GM12878 (cell line): ENCODE results near the gene ZNF385D. TPM values are rescaled to one million over a fixed set of nuclear protein-coding genes. Genes with fewer than 3 reads are reported as not detected.

Source experiments
- ATAC-seq: fragments of 200-7000 bp; cut with Tn5 transposase; 3 replicates; pipeline ENCODE4 v1.9.1; 2020; ENCODE audit warnings: mild to moderate bottlenecking, moderate library complexity
- BruUV-seq: library from RNA; stranded (reverse); fragments of 400-500 nt; replicated peaks from 2 replicates; lab custom pipeline; 2021; lab: Mats Ljungman, UMichigan
- CTCF ChIA-PET: fragments of 300-600 bp; sonication (Branson Sonifier 250); formaldehyde crosslinking; extraction: SDS; loops from one replicate; lab custom pipeline; 2021; ENCODE audit warnings: inconsistent platforms; lab: Yijun Ruan, JAX
- POLR2A ChIA-PET: fragments of 350-600 bp; formaldehyde crosslinking; extraction: SDS; loops from one replicate; lab custom pipeline; 2021; ENCODE audit warnings: inconsistent platforms; lab: Charles Lee
- RAD21 ChIA-PET: fragments of 300-600 bp; sonication (Branson Sonifier 250); formaldehyde crosslinking; loops from one replicate; lab custom pipeline; 2023; ENCODE audit warnings: antibody characterized with exemption; ENCODE audit not compliant: unreplicated experiment; lab: Charles Lee
- SMC1A ChIA-PET: fragments of 300-600 bp; sonication (Branson Sonifier 250); formaldehyde crosslinking; loops from one replicate; lab custom pipeline; 2023; ENCODE audit not compliant: unreplicated experiment, uncharacterized antibody; lab: Charles Lee
- DNase-seq: peaks from one replicate; pipeline ENCODE4 v3.0.0-alpha.2; 2011; ENCODE audit warnings: low read depth, low spot score
- FAIRE-seq: peaks from 3 replicates; lab custom pipeline; 2011; peaks lifted over from hg19 to GRCh38; lab: Jason Lieb, UNC
- H2AFZ ChIP-seq: 2 replicates; pipeline ENCODE4 v1.6.0; 2011; ENCODE audit warnings: low read depth, low read length, control low read depth; ENCODE audit not compliant: control insufficient read depth
- H3K27ac ChIP-seq: 2 replicates; pipeline ENCODE4 v1.5.1; 2011; ENCODE audit warnings: control low read depth; ENCODE audit not compliant: control insufficient read depth, insufficient read depth
- H3K27me3 ChIP-seq, 2 experiments: replicated peaks in 1 of 2; 2 replicates each; pipeline versions ENCODE4 v1.6.0 to v1.6.1; 2011; ENCODE audit warnings: low read length in 1 of 2; ENCODE audit not compliant: control insufficient read depth in 2 of 2, insufficient read depth in 2 of 2
- H3K36me3 ChIP-seq, 2 experiments: 2 replicates each; pipeline ENCODE4 v1.5.1; 2011; ENCODE audit warnings: low read length in 1 of 2; ENCODE audit not compliant: control insufficient read depth in 2 of 2, insufficient read depth in 2 of 2
- H3K4me1 ChIP-seq: 2 replicates; pipeline ENCODE4 v1.6.1; 2011; ENCODE audit warnings: mild to moderate bottlenecking, low read length, moderate library complexity, mixed read lengths; ENCODE audit not compliant: control insufficient read depth, insufficient read depth
- H3K4me2 ChIP-seq: 2 replicates; pipeline ENCODE4 v1.6.0; 2011; ENCODE audit warnings: control low read depth; ENCODE audit not compliant: control insufficient read depth, insufficient read depth
- H3K4me3 ChIP-seq: fragments of 200-600 bp; sonication (generic); 2 replicates; pipeline ENCODE4 v1.5.1; 2016
- H3K79me2 ChIP-seq: 2 replicates; pipeline ENCODE4 v1.6.0; 2011; ENCODE audit warnings: low read length; ENCODE audit not compliant: control insufficient read depth, insufficient read depth
- H3K9ac ChIP-seq: 2 replicates; pipeline ENCODE4 v1.8.0; 2011; ENCODE audit warnings: low read length, control low read depth, mixed read lengths; ENCODE audit not compliant: control insufficient read depth, insufficient read depth
- H3K9me3 ChIP-seq: replicated peaks from 3 replicates; pipeline ENCODE4 v1.5.1; 2011; ENCODE audit warnings: mild to moderate bottlenecking, low read length; ENCODE audit not compliant: control insufficient read depth, insufficient read depth
- H4K20me1 ChIP-seq: 2 replicates; pipeline ENCODE4 v1.6.0; 2011; ENCODE audit not compliant: control insufficient read depth, insufficient read depth
- CBX3 ChIP-seq: fragments of 200-600 bp; sonication (generic); IDR thresholded peaks from 2 replicates; pipeline ENCODE4 v1.6.1; 2016; ENCODE audit warnings: low read depth, borderline replicate concordance
- FOS ChIP-seq: IDR thresholded peaks from 3 replicates; pipeline ENCODE4 v1.6.1; 2011; ENCODE audit warnings: borderline replicate concordance; ENCODE audit not compliant: insufficient read length; ENCODE audit errors: extremely low read depth
- HDAC2 ChIP-seq: fragments of 200-600 bp; sonication (generic); IDR thresholded peaks from 2 replicates; pipeline ENCODE4 v1.6.1; 2017
- NFIC ChIP-seq: IDR thresholded peaks from 2 replicates; pipeline ENCODE4 v1.6.1; 2012; ENCODE audit warnings: low read depth, mild to moderate bottlenecking, inconsistent platforms, low read length, moderate library complexity
- NFYA ChIP-seq: IDR thresholded peaks from 2 replicates; pipeline ENCODE4 v1.6.1; 2011; ENCODE audit warnings: low read depth, mild to moderate bottlenecking, low read length, improper control_type of control experiment, borderline replicate concordance
- NR2F1 ChIP-seq: fragments of 450-650 bp; conservative IDR thresholded peaks from 2 replicates; pipeline ENCODE4 v1.6.1; 2017; ENCODE audit warnings: mild to moderate bottlenecking
- NRF1 ChIP-seq: conservative IDR thresholded peaks from 2 replicates; pipeline ENCODE4 v1.6.1; 2011; ENCODE audit warnings: mild to moderate bottlenecking, low read depth, low read length, improper control_type of control experiment
- PAX5 ChIP-seq: IDR thresholded peaks from 2 replicates; pipeline ENCODE4 v1.6.1; 2011; ENCODE audit warnings: low read depth, low read length, borderline replicate concordance
- RBBP5 ChIP-seq: fragments of 200-600 bp; sonication (generic); conservative IDR thresholded peaks from 2 replicates; pipeline ENCODE4 v1.6.1; 2016
- RCOR1 ChIP-seq: conservative IDR thresholded peaks from 2 replicates; pipeline ENCODE4 v1.6.1; 2012; ENCODE audit warnings: low read depth, low read length, improper control_type of control experiment
- SMAD5 ChIP-seq: IDR thresholded peaks from 2 replicates; pipeline ENCODE4 v1.6.1; 2016; ENCODE audit warnings: antibody characterized with exemption, low read depth
- ZNF217 ChIP-seq: fragments of 450-650 bp; IDR thresholded peaks from 2 replicates; pipeline ENCODE4 v1.6.1; 2017; ENCODE audit warnings: antibody characterized with exemption, mild to moderate bottlenecking
- WGBS: methylation state at CpG from one replicate; pipeline ENCODE4 v1.1.6; 2016; ENCODE audit warnings: low lambda C conversion rate; ENCODE audit not compliant: insufficient replicate concordance, insufficient coverage; ENCODE audit errors: missing lambda C conversion rate; 5-methylcytosine and 5-hydroxymethylcytosine counted together
- in situ Hi-C: fragments of 300-500 bp; cut with MboI; formaldehyde crosslinking; loops from 9 replicates; pipeline ENCODE4 v1.14.3; 2018; ENCODE audit warnings: mixed read lengths
- intact Hi-C: fragments of 100-400 bp; cut with micrococcal nuclease; formaldehyde crosslinking; loops from one replicate; pipeline ENCODE4 v1.14.2; 2022; ENCODE audit not compliant: unreplicated experiment
- polyA plus RNA-seq, 11 experiments: library from polyadenylated mRNA; depleted of rRNA in 4 of 11; unstranded in 6 of 11; stranded (reverse) in 5 of 11; fragments of >200 nt; fragmentation: Nextera tagmentation in 4 of 11; fragmentation: Illumina TruSeq in 1 of 11; extraction: Ambion mirVana in 4 of 11; extraction: Trizol in 1 of 11; gene quantifications; 1 replicate in 1 of 11; 2 replicates in 10 of 11; pipeline versions ENCODE4 v1.2.1 to v1.2.3, GENCODE V29; 2011 to 2016; ENCODE audit warnings: inconsistent platforms in 2 of 11, missing spikeins in 2 of 11, low read depth in 1 of 11
- total RNA-seq, 4 experiments: library from RNA; depleted of rRNA in 3 of 4; stranded (reverse); fragments of >200 nt in 3 of 4; fragmentation: Illumina TruSeq in 1 of 4; extraction: Trizol in 1 of 4; gene quantifications; 2 replicates each; pipeline versions ENCODE4 v1.2.1 to v1.2.3, GENCODE V29; 2013 to 2021
- TF ChIP-seq, protein P1 (sequence below): IDR thresholded peaks from 2 replicates; pipeline ENCODE4 v1.6.1; 2011; ENCODE audit warnings: borderline replicate concordance, low read depth, mild to moderate bottlenecking, moderate library complexity, low read length; ENCODE audit not compliant: insufficient read depth, poor library complexity, severe bottlenecking
- TF ChIP-seq, protein P2 (sequence below): fragments of 450-650 bp; IDR thresholded peaks from 2 replicates; pipeline ENCODE4 v1.6.1; 2016; ENCODE audit warnings: mild to moderate bottlenecking, moderate library complexity, borderline replicate concordance
- TF ChIP-seq, protein P3 (sequence below): IDR thresholded peaks from 2 replicates; pipeline ENCODE4 v1.6.1; 2012; ENCODE audit warnings: low read depth, low read length, improper control_type of control experiment

The ZNF385D gene
- total and polyA plus RNA-seq, 10 of the 15 experiments (the other 5 are each of a cell fraction or from before 2014, with no cell fraction given) = 0.01 to 0.62 (median 0.18) TPM; not detected in 5

DNA sequence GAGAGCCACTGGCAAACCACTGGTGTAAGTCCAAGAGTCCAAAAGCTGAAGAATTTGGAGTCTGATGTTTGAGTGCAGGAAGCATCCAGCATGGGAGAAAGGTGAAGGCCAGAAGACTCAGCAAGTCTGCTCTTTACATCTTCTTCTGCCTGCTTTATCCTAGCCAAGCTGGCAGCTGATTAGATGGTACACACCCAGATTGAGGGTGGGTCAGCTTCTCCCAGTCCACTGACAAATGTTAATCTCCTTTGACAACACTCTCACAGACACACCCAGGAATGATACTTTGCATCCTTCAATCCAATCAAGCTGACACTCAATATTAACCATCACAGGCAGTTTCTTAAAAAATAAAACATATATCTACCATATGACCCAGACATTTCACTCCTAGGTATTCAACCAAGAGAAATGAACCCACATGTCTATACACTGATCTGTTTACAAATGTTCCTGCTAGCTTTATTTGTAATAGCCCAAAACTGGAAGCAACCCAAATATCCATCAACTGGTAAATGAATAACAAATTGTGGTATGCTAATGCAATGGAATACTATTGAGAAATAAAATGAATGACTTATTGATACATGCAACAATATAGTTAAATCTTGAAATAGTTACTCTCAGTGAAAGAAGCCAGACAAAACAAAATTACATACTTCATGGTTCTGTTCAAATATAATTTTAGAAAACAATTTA is 373.8 kb downstream of the ZNF385D start:
- H3K9me3 ChIP-seq = no peaks in the 10 kb centered on the region
- BruUV-seq = no TSS peak

DNA sequence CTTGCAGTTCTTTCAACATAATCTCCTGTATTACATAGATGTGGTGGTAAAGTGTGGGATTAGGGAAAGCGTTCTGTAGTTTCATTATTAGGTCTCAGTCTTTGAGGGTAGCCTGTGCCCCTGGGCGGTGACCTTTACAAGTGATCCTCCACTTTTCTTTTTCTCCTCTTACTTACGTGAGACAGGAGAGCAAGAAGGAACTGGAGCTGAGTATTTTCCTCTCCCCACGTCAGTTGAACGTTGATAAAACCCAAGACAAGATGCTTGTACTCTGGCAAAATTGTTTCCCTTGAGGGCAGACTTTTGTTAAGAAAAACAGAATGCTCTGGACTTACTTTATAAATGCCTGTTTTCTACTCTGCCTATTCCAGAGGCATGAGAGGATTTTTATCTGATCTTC is 378.7 kb downstream of the ZNF385D start:
- ChIA-PET POLR2A (no interaction called here), SMC1A (interaction anchor here (1.0 kb wide), 1 partner anchor 48 kb away, joined by 4 read pairs; no protein-coding TSS in a partner anchor), CTCF (no interaction called here), RAD21 (no interaction called here)
- Histone ChIP-seq H3K4me1 (no peaks in the 10 kb centered on the region), H3K4me2 (no peak overlapping the region), H2AFZ (no peak overlapping the region), H3K9me3 (no peaks in the 10 kb centered on the region), H3K79me2 (no peaks in the 10 kb centered on the region), H4K20me1 (no peaks in the 10 kb centered on the region), H3K27ac (no peak overlapping the region), H3K4me3 (no peak overlapping the region), H3K36me3 (no peaks in the 10 kb centered on the region), H3K27me3 (no peaks in the 10 kb centered on the region), H3K9ac (no peak overlapping the region)
- in situ Hi-C loops = no loop called here
- DNase-seq = no peak
- intact Hi-C loops = no loop called here
- no TSS peak for BruUV-seq
- 0% methylated on average over 5 of the region's 5 CpGs for WGBS
- no peak; the same call in 2 of the 3 replicates for ATAC-seq
- no peak for FAIRE-seq
- TF ChIP-seq, protein P1, sequence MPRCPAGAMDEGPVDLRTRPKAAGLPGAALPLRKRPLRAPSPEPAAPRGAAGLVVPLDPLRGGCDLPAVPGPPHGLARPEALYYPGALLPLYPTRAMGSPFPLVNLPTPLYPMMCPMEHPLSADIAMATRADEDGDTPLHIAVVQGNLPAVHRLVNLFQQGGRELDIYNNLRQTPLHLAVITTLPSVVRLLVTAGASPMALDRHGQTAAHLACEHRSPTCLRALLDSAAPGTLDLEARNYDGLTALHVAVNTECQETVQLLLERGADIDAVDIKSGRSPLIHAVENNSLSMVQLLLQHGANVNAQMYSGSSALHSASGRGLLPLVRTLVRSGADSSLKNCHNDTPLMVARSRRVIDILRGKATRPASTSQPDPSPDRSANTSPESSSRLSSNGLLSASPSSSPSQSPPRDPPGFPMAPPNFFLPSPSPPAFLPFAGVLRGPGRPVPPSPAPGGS = no peak
- TF ChIP-seq, protein P2, sequence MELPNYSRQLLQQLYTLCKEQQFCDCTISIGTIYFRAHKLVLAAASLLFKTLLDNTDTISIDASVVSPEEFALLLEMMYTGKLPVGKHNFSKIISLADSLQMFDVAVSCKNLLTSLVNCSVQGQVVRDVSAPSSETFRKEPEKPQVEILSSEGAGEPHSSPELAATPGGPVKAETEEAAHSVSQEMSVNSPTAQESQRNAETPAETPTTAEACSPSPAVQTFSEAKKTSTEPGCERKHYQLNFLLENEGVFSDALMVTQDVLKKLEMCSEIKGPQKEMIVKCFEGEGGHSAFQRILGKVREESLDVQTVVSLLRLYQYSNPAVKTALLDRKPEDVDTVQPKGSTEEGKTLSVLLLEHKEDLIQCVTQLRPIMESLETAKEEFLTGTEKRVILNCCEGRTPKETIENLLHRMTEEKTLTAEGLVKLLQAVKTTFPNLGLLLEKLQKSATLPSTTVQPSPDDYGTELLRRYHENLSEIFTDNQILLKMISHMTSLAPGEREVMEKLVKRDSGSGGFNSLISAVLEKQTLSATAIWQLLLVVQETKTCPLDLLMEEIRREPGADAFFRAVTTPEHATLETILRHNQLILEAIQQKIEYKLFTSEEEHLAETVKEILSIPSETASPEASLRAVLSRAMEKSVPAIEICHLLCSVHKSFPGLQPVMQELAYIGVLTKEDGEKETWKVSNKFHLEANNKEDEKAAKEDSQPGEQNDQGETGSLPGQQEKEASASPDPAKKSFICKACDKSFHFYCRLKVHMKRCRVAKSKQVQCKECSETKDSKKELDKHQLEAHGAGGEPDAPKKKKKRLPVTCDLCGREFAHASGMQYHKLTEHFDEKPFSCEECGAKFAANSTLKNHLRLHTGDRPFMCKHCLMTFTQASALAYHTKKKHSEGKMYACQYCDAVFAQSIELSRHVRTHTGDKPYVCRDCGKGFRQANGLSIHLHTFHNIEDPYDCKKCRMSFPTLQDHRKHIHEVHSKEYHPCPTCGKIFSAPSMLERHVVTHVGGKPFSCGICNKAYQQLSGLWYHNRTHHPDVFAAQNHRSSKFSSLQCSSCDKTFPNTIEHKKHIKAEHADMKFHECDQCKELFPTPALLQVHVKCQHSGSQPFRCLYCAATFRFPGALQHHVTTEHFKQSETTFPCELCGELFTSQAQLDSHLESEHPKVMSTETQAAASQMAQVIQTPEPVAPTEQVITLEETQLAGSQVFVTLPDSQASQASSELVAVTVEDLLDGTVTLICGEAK = no peak
- TF ChIP-seq HDAC2 (no peak), SMAD5 (no peak), ZNF217 (no peak), FOS (no peak)
- TF ChIP-seq, protein P3, sequence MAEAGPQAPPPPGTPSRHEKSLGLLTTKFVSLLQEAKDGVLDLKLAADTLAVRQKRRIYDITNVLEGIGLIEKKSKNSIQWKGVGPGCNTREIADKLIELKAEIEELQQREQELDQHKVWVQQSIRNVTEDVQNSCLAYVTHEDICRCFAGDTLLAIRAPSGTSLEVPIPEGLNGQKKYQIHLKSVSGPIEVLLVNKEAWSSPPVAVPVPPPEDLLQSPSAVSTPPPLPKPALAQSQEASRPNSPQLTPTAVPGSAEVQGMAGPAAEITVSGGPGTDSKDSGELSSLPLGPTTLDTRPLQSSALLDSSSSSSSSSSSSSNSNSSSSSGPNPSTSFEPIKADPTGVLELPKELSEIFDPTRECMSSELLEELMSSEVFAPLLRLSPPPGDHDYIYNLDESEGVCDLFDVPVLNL = no peak

More for the DNA sequence above, 373.8 kb downstream of the ZNF385D start:
- intact Hi-C loops (no loop called here), in situ Hi-C loops (no loop called here)
- Histone ChIP-seq H3K36me3 (no peaks in the 10 kb centered on the region), H3K27me3 (no peaks in the 10 kb centered on the region), H4K20me1 (no peaks in the 10 kb centered on the region), H3K79me2 (no peaks in the 10 kb centered on the region), H3K4me2 (no peak overlapping the region), H3K4me1 (no peaks in the 10 kb centered on the region), H3K4me3 (no peak overlapping the region), H2AFZ (no peak overlapping the region), H3K9ac (no peak overlapping the region), H3K27ac (no peak overlapping the region)
- no peak for TF ChIP-seq FOS
- TF ChIP-seq NFYA = no peak
- TF ChIP-seq RCOR1 = no peak
- TF ChIP-seq NFIC = no peak
- no peak for TF ChIP-seq NR2F1
- TF ChIP-seq NRF1 = no peak
- no peak for TF ChIP-seq RBBP5
- TF ChIP-seq CBX3 = no peak
- TF ChIP-seq PAX5 = no peak
- no peak for ATAC-seq
- ChIA-PET RAD21 (no interaction called here), CTCF (no interaction called here), SMC1A (no interaction called here), POLR2A (interaction anchor here (0.6 kb wide), 1 partner anchor 14 kb away, joined by 6 read pairs; no protein-coding TSS in a partner anchor)
- DNase-seq = no peak
- no peak for FAIRE-seq
